Activated T-cell treated with anti-CD3 and anti-CD28 coated beads, Interleukin-2, amount 50 U/mL, for 4 hours (primary cell): Measurements from ENCODE around the gene TATDN3. TPM values are rescaled to one million over a fixed set of nuclear protein-coding genes. Genes with fewer than 3 reads are reported as not detected.
"Not testable (repeated sequence)": the region's sequence is repeated elsewhere in the genome, so short reads cannot be mapped to it uniquely, and the experiment has no call there.

Experiments used
- ATAC-seq, 2 donors: fragments of 200-7000 bp; cut with Tn5 transposase; one replicate each; pipeline ENCODE4 v1.10.0; 2021
- DNase-seq: peaks from one replicate; pipeline ENCODE4 v3.0.0-alpha.2; 2020
- H3K27me3 Mint-ChIP-seq: one replicate; pipeline ENCODE4 v1.8.0; 2021; ENCODE audit warnings: low read depth, mixed read lengths
- H3K36me3 Mint-ChIP-seq: one replicate; pipeline ENCODE4 v1.8.0; 2022; ENCODE audit warnings: mixed read lengths; ENCODE audit not compliant: insufficient read depth
- H3K4me1 Mint-ChIP-seq: one replicate; pipeline ENCODE4 v1.8.0; 2021; ENCODE audit warnings: low read depth, mixed read lengths
- H3K4me3 Mint-ChIP-seq: one replicate; pipeline ENCODE4 v1.8.0; 2021; ENCODE audit warnings: mild to moderate bottlenecking, moderate library complexity, mixed read lengths
- H3K9me3 Mint-ChIP-seq: one replicate; pipeline ENCODE4 v1.8.0; 2021; ENCODE audit warnings: mixed read lengths
- total RNA-seq, 3 donors: library from RNA; stranded (reverse); gene quantifications; one replicate each; pipeline ENCODE4 v1.2.1, GENCODE V29; 2021

Gene TATDN3
- total RNA-seq, 3 donors from 2014 or later: 15.5 to 20.1 (median 15.8) TPM

DNA sequence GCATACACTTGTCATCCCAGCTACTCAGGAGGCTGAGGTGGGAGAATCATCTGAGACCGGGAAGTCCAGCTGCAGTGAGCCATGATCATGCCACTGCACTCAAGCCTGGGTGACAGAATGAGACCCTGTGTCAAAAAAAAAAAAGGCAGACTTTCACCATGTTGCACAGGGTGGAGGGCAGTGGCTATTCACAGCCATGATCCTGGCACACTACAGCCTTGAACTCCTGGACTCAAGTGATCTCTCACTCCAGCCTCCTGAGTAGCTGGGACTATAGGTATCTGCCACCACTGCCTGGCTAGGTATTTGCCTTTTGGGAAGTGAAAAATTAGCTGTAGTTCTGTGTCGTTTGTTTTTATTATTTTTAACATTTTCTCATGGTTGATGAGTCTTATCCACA is 36.7 kb downstream of the TATDN3 start:
- no peak overlapping the region for H3K4me3 Mint-ChIP-seq
- H3K4me1 Mint-ChIP-seq: peaks cover 3% of the 10 kb centered on the region
- H3K9me3 Mint-ChIP-seq: peaks cover 15% of the 10 kb centered on the region
- ATAC-seq (no peak), DNase-seq (no peak)
- peaks cover 2% of the 10 kb centered on the region for H3K36me3 Mint-ChIP-seq
- H3K27me3 Mint-ChIP-seq: peaks cover 4% of the 10 kb centered on the region

DNA sequence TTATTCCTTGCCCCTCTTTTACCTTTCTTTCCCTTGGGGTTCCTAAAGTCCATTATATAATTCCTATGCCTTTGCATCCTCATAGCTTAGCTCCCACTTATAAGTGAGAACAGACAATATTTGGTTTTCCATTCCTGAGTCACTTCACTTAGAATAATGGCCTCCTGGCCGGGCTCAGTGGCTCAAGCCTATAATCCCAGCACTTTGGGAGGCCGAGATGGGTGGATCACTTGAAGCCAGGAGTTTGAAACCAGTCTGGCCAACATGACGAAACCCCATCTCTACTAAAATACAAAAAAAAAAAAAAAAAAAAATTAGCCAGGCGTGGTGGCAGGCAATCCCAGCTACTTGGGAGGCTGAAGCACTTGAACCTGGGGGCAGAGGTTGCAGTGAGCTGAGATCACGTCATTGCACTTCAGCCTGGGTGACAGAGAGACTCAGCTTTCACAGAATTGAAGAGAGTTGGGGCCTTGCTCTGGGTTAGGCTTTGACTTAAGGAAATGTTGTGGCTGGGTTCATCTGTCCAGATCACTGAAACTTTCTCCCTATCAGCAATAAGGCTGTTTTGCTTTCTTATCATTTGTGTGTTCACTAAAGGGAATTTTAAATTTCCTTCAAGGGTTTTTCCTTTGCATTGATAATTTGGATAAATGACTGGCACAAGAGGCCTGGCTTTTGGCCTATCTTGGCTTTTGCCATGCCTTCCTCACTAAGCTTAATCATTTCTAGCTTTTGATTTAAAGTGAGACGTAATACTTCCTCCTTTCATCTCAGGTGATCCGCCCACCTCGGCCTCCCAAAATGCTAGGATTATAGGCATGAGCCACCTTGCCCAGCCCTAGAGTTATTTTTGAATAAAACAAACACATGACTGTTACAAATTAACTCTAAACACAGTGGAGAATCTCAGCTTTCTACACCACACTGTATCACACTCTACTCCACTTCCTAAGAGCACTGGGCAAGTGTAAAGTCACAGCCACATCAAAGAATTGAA is 41.8 kb downstream of the TATDN3 start:
- H3K4me1 Mint-ChIP-seq, DNase-seq, H3K9me3 Mint-ChIP-seq, ATAC-seq, H3K4me3 Mint-ChIP-seq, H3K27me3 Mint-ChIP-seq, H3K36me3 Mint-ChIP-seq: not testable (repeated sequence)

DNA sequence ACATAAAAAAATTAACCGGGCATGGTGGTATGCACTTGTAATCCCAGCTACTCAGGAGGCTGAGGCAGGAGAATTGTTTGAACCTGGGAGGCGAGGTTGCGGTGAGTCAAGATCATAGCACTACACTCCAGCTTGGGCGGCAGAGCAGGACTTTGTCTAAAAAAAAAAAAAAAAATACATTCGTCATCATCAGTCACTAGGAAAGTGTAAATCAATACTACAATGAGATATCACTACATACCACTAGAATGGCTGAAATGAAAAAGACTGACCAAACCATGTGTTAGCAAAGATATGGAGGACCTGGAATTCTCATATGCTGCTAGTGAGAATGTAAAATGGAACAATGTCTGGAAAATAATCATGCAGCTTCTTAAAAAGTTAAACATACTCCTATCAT is 46.5 kb downstream of the TATDN3 start:
- H3K4me1 Mint-ChIP-seq: peaks cover 4% of the 10 kb centered on the region
- H3K27me3 Mint-ChIP-seq: no peaks in the 10 kb centered on the region
- no peaks in the 10 kb centered on the region for H3K9me3 Mint-ChIP-seq
- H3K4me3 Mint-ChIP-seq: no peak overlapping the region
- no peaks in the 10 kb centered on the region for H3K36me3 Mint-ChIP-seq
- ATAC-seq (no peak), DNase-seq (no peak)

DNA sequence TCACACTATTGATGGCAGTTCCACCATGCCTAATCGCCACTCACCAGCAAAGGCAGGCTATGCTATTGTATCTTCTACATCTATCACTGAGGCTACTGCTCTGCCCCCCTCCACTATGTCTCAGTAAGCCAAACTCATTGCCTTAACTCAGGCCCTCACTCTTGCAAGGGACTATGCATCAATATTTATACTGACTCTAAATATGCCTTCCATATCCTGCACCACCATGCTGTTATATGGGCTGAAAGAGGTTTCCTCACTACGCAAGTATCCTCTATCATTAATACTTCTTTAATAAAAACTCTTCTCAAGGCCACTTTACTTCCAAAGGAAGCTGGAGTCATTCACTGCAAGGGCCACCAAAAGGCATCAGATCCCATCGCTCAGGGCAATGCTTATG is 52.8 kb downstream of the TATDN3 start:
- not testable (repeated sequence) for ATAC-seq, DNase-seq, H3K4me3 Mint-ChIP-seq, H3K9me3 Mint-ChIP-seq, H3K27me3 Mint-ChIP-seq, H3K36me3 Mint-ChIP-seq, H3K4me1 Mint-ChIP-seq

GRCh38 chr1:212847549-212847948 is 55.9 kb downstream of the TATDN3 start, which contains the start of gene SPATA45:
Gene SPATA45 (minus strand): TSS chr1:212847649. CDS start chr1:212836149, 11,500 bp downstream.
- Mint-ChIP-seq H3K27me3 (no peaks in the 10 kb centered on the region), H3K9me3 (no peaks in the 10 kb centered on the region), H3K4me3 (no peak within 1 kb of the TSS), H3K4me1 (no peaks in the 10 kb centered on the region), H3K36me3 (peaks cover 2% of the 10 kb centered on the region)
- no peak for ATAC-seq
- DNase-seq: no peak

DNA sequence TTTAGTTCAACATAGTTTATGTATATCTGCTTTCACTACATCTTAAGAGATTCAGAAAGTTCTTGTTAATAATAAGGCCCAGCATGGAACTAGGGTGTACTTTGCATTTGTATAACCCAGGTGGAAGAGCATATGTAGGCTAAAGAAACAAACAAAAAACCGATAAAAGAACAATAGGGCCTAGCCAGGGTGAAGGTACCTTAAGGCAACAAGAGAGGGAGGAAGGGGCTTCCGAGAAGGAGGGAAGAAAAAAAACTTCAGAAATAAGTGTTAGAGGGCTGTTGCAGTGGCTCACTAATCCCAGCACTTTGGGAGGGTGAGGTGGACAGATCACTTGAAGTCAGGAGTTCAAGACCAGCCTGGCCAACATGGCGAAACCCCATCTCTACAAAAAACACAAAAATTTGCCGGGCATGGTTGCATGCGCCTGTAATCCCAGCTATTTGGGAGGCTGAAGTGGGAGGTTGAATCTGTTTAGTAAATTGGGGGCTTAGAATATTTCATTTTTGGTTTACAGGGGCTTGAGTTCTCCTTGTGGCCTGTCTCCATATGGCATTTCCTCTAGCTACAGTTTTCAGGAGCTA is 60.5 kb downstream of the TATDN3 start:
- no peak for ATAC-seq
- no peaks in the 10 kb centered on the region for H3K9me3 Mint-ChIP-seq

DNA sequence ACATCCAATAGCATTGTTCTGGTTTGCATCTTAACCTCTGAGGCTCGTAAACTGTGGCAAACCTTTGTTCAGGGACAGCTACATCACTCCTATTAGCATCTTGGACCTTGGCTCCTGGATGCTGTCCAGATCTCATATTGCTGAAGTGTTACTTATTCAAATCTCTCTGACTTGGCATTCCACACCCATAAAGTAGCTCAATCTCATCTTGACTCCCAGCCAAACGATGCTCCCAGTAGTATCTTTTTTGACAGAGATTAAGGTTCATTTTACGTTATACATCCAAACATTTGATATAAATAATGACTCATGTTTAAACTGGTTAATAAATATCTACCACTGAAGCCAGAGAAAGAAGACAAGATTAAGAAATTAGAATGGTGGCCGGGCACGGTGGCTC is 62.0 kb downstream of the TATDN3 start:
- no peak for ATAC-seq
- H3K36me3 Mint-ChIP-seq: peaks cover 10% of the 10 kb centered on the region
- no peak for DNase-seq
- H3K9me3 Mint-ChIP-seq: no peaks in the 10 kb centered on the region
- no peak overlapping the region for H3K4me3 Mint-ChIP-seq
- H3K27me3 Mint-ChIP-seq: no peaks in the 10 kb centered on the region
- peaks cover 14% of the 10 kb centered on the region for H3K4me1 Mint-ChIP-seq

More for the DNA sequence above, 60.5 kb downstream of the TATDN3 start:
- Mint-ChIP-seq H3K27me3 (no peaks in the 10 kb centered on the region), H3K4me1 (peaks cover 8% of the 10 kb centered on the region), H3K36me3 (peaks cover 10% of the 10 kb centered on the region), H3K4me3 (no peak overlapping the region)
- DNase-seq: no peak

DNA sequence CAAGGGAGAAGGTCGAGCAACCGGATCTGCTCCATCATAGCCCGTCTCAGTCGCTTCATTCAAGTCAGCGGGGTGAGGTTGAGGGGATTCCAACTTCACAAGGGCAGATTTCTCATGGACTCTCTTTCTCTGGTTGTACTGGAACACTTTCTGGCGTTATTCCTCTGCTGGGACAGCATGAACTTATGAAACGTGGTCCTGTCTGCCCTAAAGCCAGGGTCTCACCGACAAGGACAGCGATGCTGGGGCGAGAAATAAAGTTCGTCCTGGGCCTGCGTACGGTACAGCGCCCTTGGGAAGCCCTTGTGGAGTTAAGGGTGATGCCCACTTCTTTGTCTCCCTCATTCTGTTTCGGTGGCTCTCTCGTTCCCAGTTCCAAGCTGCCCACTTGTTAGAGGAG is 65.1 kb downstream of the TATDN3 start:
- Mint-ChIP-seq H3K4me3 (no peak overlapping the region), H3K9me3 (no peaks in the 10 kb centered on the region), H3K4me1 (peaks cover 22% of the 10 kb centered on the region), H3K27me3 (no peaks in the 10 kb centered on the region), H3K36me3 (peaks cover 13% of the 10 kb centered on the region)
- ATAC-seq (no peak), DNase-seq (no peak)

DNA sequence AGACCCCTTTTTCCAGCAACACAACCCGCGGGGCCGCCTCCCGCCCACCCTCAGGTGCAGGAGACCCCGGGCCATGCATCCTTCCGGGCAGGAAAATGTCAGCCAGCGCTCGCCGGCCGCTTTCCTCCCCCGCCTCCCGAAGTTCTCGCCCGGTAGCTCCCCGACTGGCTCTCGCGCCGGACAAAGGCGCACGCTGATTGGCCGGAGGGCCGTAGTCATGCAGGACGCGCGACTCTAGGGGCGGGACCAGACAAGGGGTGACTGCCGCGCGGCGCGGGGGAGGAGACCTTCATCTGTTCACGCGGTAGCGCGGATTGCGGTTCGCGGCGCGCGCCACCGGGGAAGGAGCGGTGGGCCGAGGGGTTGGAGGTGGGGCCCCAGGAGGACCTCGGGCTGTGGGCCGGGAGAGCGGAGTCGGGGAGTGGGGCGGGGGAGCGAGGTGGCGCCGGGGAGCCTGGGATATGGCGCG is 66.3 kb downstream of the TATDN3 start, which contains the start of gene FLVCR1:
Gene FLVCR1, plus strand, starts transcription at position 284 of the 469 bp plus-strand sequence. Its CDS starts 178 bp downstream, at position 462.
- H3K36me3 Mint-ChIP-seq: peaks cover 14% of the 10 kb centered on the region
- no peak within 1 kb of the TSS for H3K4me3 Mint-ChIP-seq
- DNase-seq (peak; percentile 86), ATAC-seq (peak; percentile 99)
- H3K9me3 Mint-ChIP-seq: no peaks in the 10 kb centered on the region
- no peaks in the 10 kb centered on the region for H3K27me3 Mint-ChIP-seq
- peaks cover 26% of the 10 kb centered on the region for H3K4me1 Mint-ChIP-seq

DNA sequence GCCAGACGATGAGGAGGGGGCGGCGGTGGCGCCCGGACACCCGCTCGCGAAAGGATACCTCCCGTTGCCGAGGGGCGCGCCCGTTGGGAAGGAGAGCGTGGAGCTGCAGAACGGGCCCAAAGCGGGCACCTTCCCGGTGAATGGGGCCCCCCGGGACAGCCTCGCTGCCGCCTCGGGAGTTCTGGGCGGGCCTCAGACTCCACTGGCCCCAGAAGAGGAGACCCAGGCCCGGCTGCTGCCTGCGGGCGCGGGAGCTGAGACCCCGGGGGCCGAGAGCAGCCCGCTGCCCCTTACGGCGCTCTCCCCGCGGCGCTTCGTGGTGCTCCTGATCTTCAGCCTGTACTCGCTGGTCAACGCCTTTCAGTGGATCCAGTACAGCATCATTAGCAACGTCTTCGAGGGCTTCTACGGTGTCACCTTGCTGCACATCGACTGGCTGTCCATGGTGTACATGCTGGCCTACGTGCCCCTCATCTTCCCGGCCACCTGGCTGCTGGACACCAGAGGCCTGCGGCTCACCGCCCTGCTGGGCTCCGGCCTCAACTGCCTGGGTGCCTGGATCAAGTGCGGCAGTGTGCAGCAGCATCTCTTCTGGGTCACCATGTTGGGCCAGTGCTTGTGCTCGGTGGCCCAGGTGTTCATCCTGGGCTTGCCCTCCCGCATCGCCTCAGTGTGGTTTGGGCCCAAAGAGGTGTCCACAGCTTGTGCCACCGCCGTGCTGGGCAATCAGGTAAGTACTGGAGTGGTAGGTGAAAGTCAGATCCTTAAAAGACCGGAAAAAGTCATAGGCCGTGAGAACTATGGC is 67.0 kb downstream of the TATDN3 start:
- H3K27me3 Mint-ChIP-seq: no peaks in the 10 kb centered on the region
- no peak overlapping the region for H3K4me3 Mint-ChIP-seq
- H3K36me3 Mint-ChIP-seq: peaks cover 11% of the 10 kb centered on the region
- H3K4me1 Mint-ChIP-seq: peaks cover 30% of the 10 kb centered on the region
- no peaks in the 10 kb centered on the region for H3K9me3 Mint-ChIP-seq
- no peak for DNase-seq
- ATAC-seq: peak; percentile 15 to 17

DNA sequence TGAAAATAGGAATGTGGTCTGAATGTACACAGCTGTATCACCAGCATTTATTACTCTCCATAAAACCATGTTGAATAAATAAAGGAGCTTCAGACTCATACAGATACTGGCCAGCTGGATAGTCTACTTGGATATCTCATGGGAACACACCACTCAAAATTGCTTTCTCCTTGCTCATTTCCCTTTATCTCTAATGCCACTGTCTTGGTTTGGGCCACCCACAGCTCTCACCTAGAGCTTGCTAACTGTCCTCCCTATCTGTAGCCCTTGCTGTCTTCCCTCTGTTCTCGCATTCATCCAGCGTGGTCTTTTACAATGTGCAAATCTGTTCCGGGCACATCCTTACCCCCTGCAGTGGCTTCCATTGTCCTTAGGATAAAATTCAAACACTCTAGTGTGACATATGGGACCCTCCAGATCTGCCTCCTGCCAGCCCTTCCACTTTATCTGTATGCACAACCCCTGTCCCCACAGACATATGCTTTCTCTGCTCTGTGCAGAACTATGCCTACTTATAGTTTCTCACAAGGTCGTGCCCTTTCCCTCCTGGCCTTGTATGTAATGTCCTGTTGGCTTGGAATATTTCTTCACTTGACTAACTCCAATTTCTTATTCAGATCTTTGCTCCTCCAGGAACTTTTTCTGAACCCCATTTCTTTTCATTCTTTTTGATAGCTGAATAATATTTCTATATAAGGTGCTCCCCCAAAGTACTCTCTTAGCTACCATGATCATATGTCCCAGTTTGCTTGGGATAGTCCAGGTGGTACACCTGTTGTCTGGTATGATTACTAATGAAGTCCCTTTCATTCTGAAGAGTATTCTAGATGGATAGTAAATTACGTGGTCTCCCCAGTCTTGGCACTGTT is 69.3 kb downstream of the TATDN3 start:
- peaks cover 37% of the 10 kb centered on the region for H3K4me1 Mint-ChIP-seq
- H3K27me3 Mint-ChIP-seq: no peaks in the 10 kb centered on the region
- no peak for DNase-seq
- no peak overlapping the region for H3K4me3 Mint-ChIP-seq
- H3K36me3 Mint-ChIP-seq: peaks cover 13% of the 10 kb centered on the region
- ATAC-seq: no peak
- no peaks in the 10 kb centered on the region for H3K9me3 Mint-ChIP-seq

GRCh38 chr1:212862111-212862690 is 70.5 kb downstream of the TATDN3 start:
- no peak for DNase-seq
- no peak overlapping the region for H3K4me3 Mint-ChIP-seq
- no peaks in the 10 kb centered on the region for H3K9me3 Mint-ChIP-seq
- ATAC-seq: no peak
- H3K36me3 Mint-ChIP-seq: peaks cover 16% of the 10 kb centered on the region
- no peaks in the 10 kb centered on the region for H3K27me3 Mint-ChIP-seq
- peaks cover 29% of the 10 kb centered on the region for H3K4me1 Mint-ChIP-seq

GRCh38 chr1:212863345-212863744 is 71.7 kb downstream of the TATDN3 start:
- ATAC-seq, H3K9me3 Mint-ChIP-seq, DNase-seq, H3K4me3 Mint-ChIP-seq, H3K27me3 Mint-ChIP-seq: not testable (repeated sequence)
- Mint-ChIP-seq H3K4me1 (peaks cover 23% of the 10 kb centered on the region), H3K36me3 (peaks cover 16% of the 10 kb centered on the region)
